Skeletal muscle tissue (tissue), 4 donors: ENCODE measurements around the gene DNAAF8. TPM values are rescaled to one million over a fixed set of nuclear protein-coding genes. Genes with fewer than 3 reads are reported as not detected.

Source experiments
- H3K27ac ChIP-seq: one replicate; pipeline ENCODE4 v1.7.0; 2013; ENCODE audit warnings: mild to moderate bottlenecking, low read depth, low read length, inconsistent platforms
- H3K27me3 ChIP-seq, 3 donors: one replicate each; pipeline ENCODE4 v1.7.0; 2013; ENCODE audit warnings: low read length in 3 of 3; ENCODE audit not compliant: control insufficient read depth in 3 of 3, insufficient read depth in 3 of 3
- H3K36me3 ChIP-seq, 3 donors: one replicate each; pipeline ENCODE4 v1.7.0; 2013; ENCODE audit warnings: low read length in 3 of 3; ENCODE audit not compliant: control insufficient read depth in 3 of 3, insufficient read depth in 3 of 3
- H3K4me1 ChIP-seq, 3 donors: one replicate each; pipeline ENCODE4 v1.7.0; 2013; ENCODE audit warnings: low read length in 3 of 3, mild to moderate bottlenecking in 3 of 3; ENCODE audit not compliant: control insufficient read depth in 3 of 3, insufficient read depth in 3 of 3
- H3K4me3 ChIP-seq, 3 donors: one replicate each; pipeline ENCODE4 v1.7.0; 2013; ENCODE audit warnings: low read length in 3 of 3
- H3K9ac ChIP-seq, 3 donors: one replicate each; pipeline ENCODE4 v1.7.0; 2013; ENCODE audit warnings: low read length in 3 of 3, mild to moderate bottlenecking in 3 of 3, moderate library complexity in 2 of 3, low read depth in 1 of 3
- H3K9me3 ChIP-seq, 3 donors: one replicate each; pipeline ENCODE4 v1.7.0; 2013; ENCODE audit warnings: low read length in 3 of 3; ENCODE audit not compliant: control insufficient read depth in 3 of 3
- total RNA-seq: library from RNA; depleted of rRNA; stranded (reverse); fragments of >200 nt; gene quantifications from one replicate; pipeline ENCODE4 v1.2.3, GENCODE V29; 2014
- donor health status: Osteomylitis.

Gene DNAAF8
- total RNA-seq, 1 donor from 2014 or later = 0.52 TPM

- Histone ChIP-seq H3K9ac (peak overlapping the region; percentile 87 to 98 (median 89)), H3K4me1 (peaks cover 25 to 36% (median 28%) of the 10 kb centered on the region in 3 donors), H3K4me3 (peak overlapping the region; percentile 80 to 86 (median 85)), H3K36me3 (peaks cover 24 to 32% (median 31%) of the 10 kb centered on the region in 3 donors), H3K27me3 (no peaks in the 10 kb centered on the region), H3K27ac (peak overlapping the region; percentile 2), H3K9me3 (no peaks in the 10 kb centered on the region)
Measured at GRCh38 chr16:4765511-4766474, 31.5 kb downstream of the DNAAF8 start.

DNA sequence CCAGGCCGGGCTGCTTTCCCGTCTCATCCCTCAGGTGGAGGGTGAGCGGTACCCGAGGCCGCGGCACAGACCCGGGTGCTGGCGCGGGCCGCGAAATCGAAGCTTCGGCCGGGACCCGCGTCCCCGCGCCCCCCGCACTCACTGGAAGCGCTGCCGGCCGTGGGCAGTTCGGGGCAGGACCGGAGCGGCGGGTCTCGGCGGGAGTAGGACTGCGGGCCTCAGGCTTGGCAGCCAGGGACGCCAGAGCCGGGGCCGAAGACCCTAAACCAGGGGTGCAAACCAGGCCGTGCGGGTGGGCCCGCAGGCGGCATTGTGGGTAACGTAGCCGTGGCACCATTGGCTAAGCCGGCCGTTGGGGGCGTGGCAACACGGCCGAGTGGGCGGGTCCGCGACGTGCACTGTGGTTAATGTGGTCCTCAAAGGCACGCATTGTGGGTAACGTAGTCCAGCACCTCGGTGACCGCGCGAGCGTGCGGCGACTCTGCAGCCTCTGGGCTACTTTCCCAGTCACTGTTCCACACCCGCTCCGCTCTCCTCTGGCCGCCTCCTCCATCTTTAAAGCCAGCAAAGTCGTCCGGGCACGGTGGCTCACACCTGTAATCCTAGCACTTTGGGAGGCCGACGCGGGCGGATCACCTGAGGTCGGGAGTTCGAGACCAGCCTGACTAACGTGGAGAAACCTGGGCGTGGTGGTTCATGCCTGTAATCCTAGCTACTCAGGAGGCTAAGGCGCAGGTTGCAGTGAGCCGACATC, 32.7 kb downstream of the DNAAF8 start, which contains the start of gene ZNF500:
TSS of gene ZNF500 (minus strand) at position 288 of the 754 bp plus-strand sequence. CDS start 1,184 bp downstream, outside the sequence.
- Histone ChIP-seq H3K27me3 (no peaks in the 10 kb centered on the region), H3K4me1 (peaks cover 25 to 36% (median 28%) of the 10 kb centered on the region in 3 donors), H3K4me3 (peak within 1 kb of the TSS; percentile 80 to 87 (median 85)), H3K36me3 (peaks cover 20 to 25% (median 24%) of the 10 kb centered on the region in 3 donors), H3K9me3 (no peaks in the 10 kb centered on the region), H3K27ac (peak within 1 kb of the TSS; percentile 80), H3K9ac (peak within 1 kb of the TSS; percentile 87 to 98 (median 89))

- Histone ChIP-seq H3K4me1 (peaks cover 25 to 36% (median 28%) of the 10 kb centered on the region in 3 donors), H3K4me3 (peak overlapping the region; percentile 79 to 87 (median 83)), H3K27ac (peak overlapping the region; percentile 80), H3K36me3 (peaks cover 14 to 20% (median 15%) of the 10 kb centered on the region in 3 donors), H3K9ac (peak overlapping the region; percentile 69 to 84 (median 73)), H3K9me3 (no peaks in the 10 kb centered on the region), H3K27me3 (no peaks in the 10 kb centered on the region)
Measured at GRCh38 chr16:4767872-4768548, 33.7 kb downstream of the DNAAF8 start.

- peak overlapping the region; percentile 69 to 84 (median 73) for H3K9ac ChIP-seq
- H3K4me3 ChIP-seq = peak overlapping the region; percentile 79 to 87 (median 83)
- peaks cover 10 to 15% (median 10%) of the 10 kb centered on the region in 3 donors for H3K36me3 ChIP-seq
- peak overlapping the region; percentile 80 for H3K27ac ChIP-seq
- H3K4me1 ChIP-seq = peaks cover 25 to 36% (median 28%) of the 10 kb centered on the region in 3 donors
- H3K9me3 ChIP-seq = no peaks in the 10 kb centered on the region
- no peaks in the 10 kb centered on the region for H3K27me3 ChIP-seq
Measured at GRCh38 chr16:4768549-4769305, 34.4 kb downstream of the DNAAF8 start.

DNA sequence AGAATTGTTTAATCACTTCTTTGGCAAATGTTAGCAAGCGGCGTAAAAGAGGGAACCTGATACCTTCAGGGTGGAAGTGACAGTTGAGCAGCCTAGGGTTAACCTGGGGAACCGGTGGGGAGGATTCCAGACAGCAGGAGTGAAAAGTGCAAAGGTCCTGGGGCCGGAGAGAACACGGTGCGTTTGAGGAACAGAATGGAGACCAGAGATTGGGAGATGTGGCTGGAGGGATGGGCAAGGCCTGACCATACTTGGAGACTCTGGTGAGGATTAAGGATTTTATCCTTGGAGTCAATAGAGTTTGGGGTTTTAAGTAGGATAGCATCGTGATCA, 34.9 kb downstream of the DNAAF8 start:
- Histone ChIP-seq H3K36me3 (peaks cover 6 to 10% (median 6%) of the 10 kb centered on the region in 3 donors), H3K9ac (peak overlapping the region in 2 of 3 donors; percentile 58 to 84), H3K4me1 (peaks cover 25 to 36% (median 28%) of the 10 kb centered on the region in 3 donors), H3K27me3 (no peaks in the 10 kb centered on the region), H3K9me3 (no peaks in the 10 kb centered on the region), H3K4me3 (peak overlapping the region; percentile 79 to 87 (median 83)), H3K27ac (peak overlapping the region; percentile 80)

DNA sequence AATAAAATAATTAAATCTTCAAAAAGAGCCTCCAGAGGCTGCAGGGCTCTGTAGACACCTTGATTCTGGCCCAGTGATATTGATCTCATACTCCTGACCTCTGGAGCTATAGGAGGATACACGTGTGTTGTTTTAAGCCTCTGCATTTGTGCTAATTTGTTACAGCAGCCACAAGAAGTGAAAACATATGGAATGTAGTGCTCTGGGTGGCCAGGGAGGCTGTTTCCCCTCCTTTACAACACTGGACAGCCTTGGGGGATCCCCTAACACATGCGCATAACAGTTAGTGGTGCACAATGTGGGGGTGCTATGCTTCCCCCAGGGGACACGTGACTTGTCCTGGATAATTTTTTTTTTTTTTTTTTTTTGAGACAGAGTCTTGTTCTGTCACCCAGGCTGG, 37.3 kb downstream of the DNAAF8 start:
- H3K4me3 ChIP-seq = no peak overlapping the region
- no peaks in the 10 kb centered on the region for H3K36me3 ChIP-seq
- peaks cover 7 to 16% (median 13%) of the 10 kb centered on the region in 3 donors for H3K4me1 ChIP-seq
- no peak overlapping the region for H3K9ac ChIP-seq
- no peaks in the 10 kb centered on the region for H3K9me3 ChIP-seq
- no peak overlapping the region for H3K27ac ChIP-seq
- H3K27me3 ChIP-seq = no peaks in the 10 kb centered on the region

DNA sequence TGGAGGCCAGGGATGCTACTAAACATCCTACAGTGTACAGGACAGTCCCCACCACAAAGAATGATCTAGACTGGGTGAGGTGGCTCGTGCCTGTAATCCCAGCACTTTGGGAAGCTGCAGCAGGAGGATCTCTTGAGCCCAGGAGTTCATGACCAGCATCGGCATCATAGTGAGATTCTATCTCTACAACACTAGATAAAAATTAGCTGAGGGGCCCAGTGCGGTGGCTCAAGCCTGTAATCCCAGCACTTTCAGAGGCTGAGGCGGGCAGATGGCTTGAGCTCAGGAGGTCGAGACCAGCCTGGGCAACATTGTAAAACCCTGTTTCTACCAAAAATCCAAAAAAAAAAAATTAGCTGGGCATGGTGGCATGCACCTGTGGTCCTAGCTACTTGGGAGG, 38.0 kb downstream of the DNAAF8 start:
- H3K4me1 ChIP-seq = peaks cover 7 to 16% (median 13%) of the 10 kb centered on the region in 3 donors
- no peaks in the 10 kb centered on the region for H3K9me3 ChIP-seq
- H3K4me3 ChIP-seq = no peak overlapping the region
- no peak overlapping the region for H3K27ac ChIP-seq
- H3K36me3 ChIP-seq = no peaks in the 10 kb centered on the region
- no peaks in the 10 kb centered on the region for H3K27me3 ChIP-seq
- H3K9ac ChIP-seq = no peak overlapping the region

DNA sequence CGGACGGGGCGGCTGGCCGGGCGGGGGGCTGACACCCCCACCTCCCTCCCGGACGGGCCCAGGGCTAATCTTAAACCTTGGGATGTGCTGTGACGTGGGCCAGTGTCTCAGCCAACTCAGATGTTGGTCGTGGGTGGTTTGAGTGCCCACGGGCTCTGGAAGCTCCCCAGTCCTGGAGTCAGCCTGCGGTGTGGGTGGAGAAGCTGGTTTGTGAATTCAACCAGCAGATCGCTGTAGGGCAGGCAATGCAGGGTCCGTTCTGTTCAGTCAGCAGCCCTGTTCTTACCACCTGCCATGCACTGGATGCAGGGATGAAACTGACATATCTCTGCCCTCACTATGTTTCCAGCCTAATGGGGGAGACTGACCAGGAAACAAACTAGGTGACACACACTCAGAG, 40.7 kb downstream of the DNAAF8 start:
- Histone ChIP-seq H3K9ac (no peak overlapping the region), H3K36me3 (no peaks in the 10 kb centered on the region), H3K27ac (no peak overlapping the region), H3K4me1 (no peaks in the 10 kb centered on the region), H3K9me3 (no peaks in the 10 kb centered on the region), H3K27me3 (no peaks in the 10 kb centered on the region), H3K4me3 (no peak overlapping the region)

DNA sequence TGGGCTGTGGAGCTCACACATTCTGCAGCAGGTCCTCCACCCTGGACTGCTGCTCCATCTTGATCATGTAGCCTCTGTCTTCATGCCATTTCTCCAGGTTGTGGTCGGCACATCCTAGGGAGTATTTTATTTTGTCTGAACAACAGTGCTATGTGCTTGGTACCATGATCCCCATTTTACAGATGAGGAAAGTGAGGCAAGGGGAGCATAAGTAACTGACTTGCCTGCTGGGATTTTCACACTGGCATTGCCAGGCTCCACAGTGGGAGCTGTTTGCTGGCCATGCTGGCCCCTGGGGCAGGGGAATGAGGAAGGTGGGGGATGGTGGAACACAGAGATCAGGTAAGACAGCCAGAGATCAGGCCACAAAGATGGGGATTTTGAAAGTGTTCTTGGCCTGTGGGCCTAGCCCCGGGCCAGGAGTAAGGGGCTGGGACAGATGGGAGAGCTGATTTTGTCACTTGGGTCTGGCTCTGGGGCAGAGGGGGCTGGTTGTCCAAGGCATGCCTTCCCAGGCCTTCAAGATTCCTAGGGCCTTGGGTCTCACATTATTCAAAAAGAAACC, 41.9 kb downstream of the DNAAF8 start:
- Histone ChIP-seq H3K9ac (no peak overlapping the region), H3K27ac (no peak overlapping the region), H3K9me3 (no peaks in the 10 kb centered on the region), H3K36me3 (no peaks in the 10 kb centered on the region), H3K4me3 (no peak overlapping the region), H3K27me3 (no peaks in the 10 kb centered on the region), H3K4me1 (no peaks in the 10 kb centered on the region)
